AG04450 (cell line): ENCODE results near the gene LHFPL3. TPM values are rescaled to one million over a fixed set of nuclear protein-coding genes. Genes with fewer than 3 reads are reported as not detected.
"Not testable (repeated sequence)": the region's sequence is repeated elsewhere in the genome, so short reads cannot be mapped to it uniquely, and the experiment has no call there.

ENCODE experiments used
- CTCF ChIA-PET: fragments of 300-600, 350-600 bp; formaldehyde crosslinking; extraction: SDS; loops from one replicate; lab custom pipeline; 2022; ENCODE audit warnings: antibody characterized with exemption, inconsistent platforms; lab: Charles Lee
- POLR2A ChIA-PET: fragments of 350-600 bp; formaldehyde crosslinking; extraction: SDS; loops from one replicate; lab custom pipeline; 2021; ENCODE audit warnings: antibody characterized with exemption, inconsistent platforms; lab: Yijun Ruan, JAX
- DNase-seq: peaks from one replicate; pipeline ENCODE4 v3.0.0-alpha.2; 2011; ENCODE audit warnings: low read depth, low spot score
- H3K27ac ChIP-seq: one replicate; pipeline ENCODE4 v1.5.1; 2012; ENCODE audit warnings: low read depth, low read length, control low read depth
- H3K27me3 ChIP-seq: one replicate; pipeline ENCODE4 v1.6.0; 2012; ENCODE audit warnings: low read length; ENCODE audit not compliant: control insufficient read depth, insufficient read depth
- H3K4me3 ChIP-seq: 2 replicates; pipeline ENCODE4 v1.5.1; 2011; ENCODE audit warnings: mild to moderate bottlenecking, low read depth, low read length, control low read depth
- H3K9me3 ChIP-seq: 2 replicates; pipeline ENCODE4 v1.5.1; 2012; ENCODE audit warnings: low read length; ENCODE audit not compliant: control insufficient read depth, insufficient read depth
- CTCF ChIP-seq: IDR thresholded peaks from 2 replicates; pipeline ENCODE4 v1.5.1; 2011; ENCODE audit warnings: low read depth, low read length, control low read depth, inconsistent platforms
- polyA plus RNA-seq: library from polyadenylated mRNA; depleted of rRNA; stranded (reverse); fragments of >200 nt; gene quantifications from 2 replicates; pipeline ENCODE4 v1.2.3, GENCODE V29; 2011

LHFPL3 gene
- polyA plus RNA-seq, 1 experiment: not detected

- ChIA-PET POLR2A (no interaction called here), CTCF (no interaction called here)
- no peak for DNase-seq
- Histone ChIP-seq H3K9me3 (no peaks in the 10 kb centered on the region; the same call in 1 of the 2 replicates), H3K27ac (no peak overlapping the region), H3K27me3 (no peaks in the 10 kb centered on the region), H3K4me3 (no peak overlapping the region)
- TF ChIP-seq CTCF: no peak
Observed at GRCh38 chr7:104935276-104935675, 606.9 kb downstream of the LHFPL3 start.

GRCh38 chr7:104936546-104936945 is 608.1 kb downstream of the LHFPL3 start:
- DNase-seq: no peak
- Histone ChIP-seq H3K27ac (peak overlapping the region; percentile 2), H3K27me3 (no peaks in the 10 kb centered on the region), H3K4me3 (no peak overlapping the region), H3K9me3 (no peaks in the 10 kb centered on the region; the same call in 1 of the 2 replicates)
- CTCF ChIA-PET: no interaction called here
- POLR2A ChIA-PET: no interaction called here
- no peak for TF ChIP-seq CTCF

GRCh38 chr7:104937489-104937888 is 609.1 kb downstream of the LHFPL3 start:
- H3K27ac ChIP-seq, DNase-seq, POLR2A ChIA-PET, H3K27me3 ChIP-seq, CTCF ChIA-PET, H3K9me3 ChIP-seq, H3K4me3 ChIP-seq: not testable (repeated sequence)

GRCh38 chr7:104938741-104939390 is 610.5 kb downstream of the LHFPL3 start:
- no peak for TF ChIP-seq CTCF
- Histone ChIP-seq H3K27me3 (no peaks in the 10 kb centered on the region), H3K27ac (no peak overlapping the region), H3K4me3 (no peak overlapping the region), H3K9me3 (no peaks in the 10 kb centered on the region; the same call in 1 of the 2 replicates)
- POLR2A ChIA-PET: no interaction called here
- CTCF ChIA-PET: no interaction called here
- no peak for DNase-seq

- DNase-seq: no peak
- TF ChIP-seq CTCF: no peak
- Histone ChIP-seq H3K27ac (no peak overlapping the region), H3K9me3 (no peaks in the 10 kb centered on the region; the same call in 1 of the 2 replicates), H3K4me3 (no peak overlapping the region), H3K27me3 (no peaks in the 10 kb centered on the region)
- ChIA-PET POLR2A (no interaction called here), CTCF (interaction anchor here (0.6 to 1.3 kb wide), 2 partner anchors 22 to 41 kb away, joined by 3 to 4 read pairs; no protein-coding TSS in a partner anchor)
Observed at GRCh38 chr7:104940023-104940710, 611.8 kb downstream of the LHFPL3 start.
